C4-2B (cell line): ENCODE data around the gene MYL2.

Experiments used
- CTCF ChIP-seq: fragments of 450-650 bp; conservative IDR thresholded peaks from 2 replicates; pipeline ENCODE4 v1.5.1; 2017; ENCODE audit warnings: mild to moderate bottlenecking
- ZFX ChIP-seq: fragments of 450-650 bp; IDR thresholded peaks from 2 replicates; pipeline ENCODE4 v1.6.1; 2017

- TF ChIP-seq CTCF (peak; percentile 95), ZFX (no peak)
Measured at GRCh38 chr12:110937104-110937641, 16.8 kb upstream of the MYL2 start.
